22Rv1 (cell line): ENCODE measurements around the gene MAML3.

ENCODE experiments used
- CTCF ChIP-seq: fragments of 450-650 bp; IDR thresholded peaks from 2 replicates; pipeline ENCODE4 v1.5.1; 2017; ENCODE audit warnings: mild to moderate bottlenecking
- ZFX ChIP-seq: fragments of 450-650 bp; IDR thresholded peaks from 2 replicates; pipeline ENCODE4 v1.6.1; 2017; ENCODE audit warnings: antibody characterized with exemption, borderline replicate concordance

DNA sequence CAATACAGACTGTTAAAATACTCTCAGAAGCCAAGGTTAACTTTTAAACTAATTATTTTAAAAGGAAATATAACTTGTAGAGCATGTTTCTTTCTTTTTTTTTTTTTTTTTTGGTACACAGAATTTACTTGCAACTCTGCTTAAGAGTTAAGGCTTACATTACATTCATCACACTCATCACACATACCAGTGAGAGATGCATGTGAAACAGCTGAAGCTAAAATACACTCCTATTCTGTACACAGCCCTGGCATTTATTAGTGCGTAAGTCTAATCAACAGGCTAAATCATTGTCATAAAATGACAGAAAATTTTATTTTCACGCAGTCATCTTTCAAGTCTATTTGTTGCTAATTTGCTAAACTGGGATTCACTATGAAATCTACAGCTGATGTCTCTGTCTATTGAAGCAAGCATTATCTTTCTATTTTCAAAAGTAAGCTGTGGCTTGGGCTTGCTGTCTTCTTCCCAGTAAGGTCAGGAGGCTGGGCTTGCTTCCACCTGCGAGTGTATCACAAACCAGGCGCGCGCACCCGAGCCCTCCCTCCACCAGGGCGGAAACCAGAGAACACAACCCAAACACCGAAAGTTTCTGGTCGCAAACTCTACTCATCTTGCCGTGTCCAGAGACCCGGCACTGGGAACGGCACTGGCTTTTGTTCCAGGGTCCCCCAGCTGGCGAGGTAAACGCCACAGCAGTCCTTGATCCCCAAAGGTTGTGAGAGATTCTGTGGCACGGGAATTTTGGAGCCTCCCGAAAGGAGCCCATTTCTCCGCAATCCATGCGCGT lies 3.9 kb downstream of the MAML3 start:
- no peak for TF ChIP-seq CTCF
- TF ChIP-seq ZFX, result no peak
